GM18873 (cell line): Measurements from ENCODE around the gene DCAF4L1.
A peak's percentile ranks its signal among the peaks of the same experiment; 100 is the strongest.

ENCODE experiments used
- ATAC-seq: cut with Tn5 transposase; IDR thresholded peaks from one replicate; pipeline ENCODE4 v1.9.1; 2021; ENCODE audit warnings: mild to moderate bottlenecking, moderate library complexity, moderate number of reproducible peaks; ENCODE audit not compliant: unreplicated experiment, low FRiP score

DCAF4L1 gene

GRCh38 chr4:41981456-41981855, at the start of gene DCAF4L1:
Gene DCAF4L1 (plus strand): TSS chr4:41981756. CDS start chr4:41981793, 37 bp downstream.
- ATAC-seq, result no peak

GRCh38 chr4:41932988-41933387, 48.6 kb upstream of the DCAF4L1 start:
- ATAC-seq, result no peak

- ATAC-seq, result no peak
These were observed 47.5 kb upstream of the DCAF4L1 start for GRCh38 chr4:41933997-41934503.

GRCh38 chr4:41934514-41934900, 47.0 kb upstream of the DCAF4L1 start:
- ATAC-seq, result no peak

GRCh38 chr4:41934901-41935651, 46.5 kb upstream of the DCAF4L1 start, which contains the start of gene TMEM33:
Gene TMEM33 (plus strand): TSS chr4:41935429. CDS start chr4:41935485, 56 bp downstream.
- peak; percentile 89 for ATAC-seq

- ATAC-seq, result no peak
These were observed 45.9 kb upstream of the DCAF4L1 start for GRCh38 chr4:41935652-41936021.

- no peak for ATAC-seq
These were observed 42.4 kb upstream of the DCAF4L1 start for GRCh38 chr4:41939016-41939626.

GRCh38 chr4:41940834-41941233, 40.7 kb upstream of the DCAF4L1 start:
- no peak for ATAC-seq

GRCh38 chr4:41943506-41943905, 38.0 kb upstream of the DCAF4L1 start:
- ATAC-seq, result no peak

GRCh38 chr4:41944089-41944488, 37.5 kb upstream of the DCAF4L1 start:
- no peak for ATAC-seq

- ATAC-seq, result no peak
These were observed 32.0 kb upstream of the DCAF4L1 start for GRCh38 chr4:41949531-41949930.

GRCh38 chr4:41957634-41958033, 23.9 kb upstream of the DCAF4L1 start:
- ATAC-seq, result no peak

GRCh38 chr4:41963105-41963504, 18.5 kb upstream of the DCAF4L1 start:
- no peak for ATAC-seq

GRCh38 chr4:41964401-41964800, 17.2 kb upstream of the DCAF4L1 start:
- ATAC-seq, result no peak

- no peak for ATAC-seq
These were observed 14.2 kb upstream of the DCAF4L1 start for GRCh38 chr4:41967392-41967791.

- no peak for ATAC-seq
These were observed 11.9 kb upstream of the DCAF4L1 start for GRCh38 chr4:41969671-41970070.

- ATAC-seq, result no peak
These were observed 6.2 kb upstream of the DCAF4L1 start for GRCh38 chr4:41975341-41975740.

- no peak for ATAC-seq
These were observed 4.6 kb upstream of the DCAF4L1 start for GRCh38 chr4:41976775-41977516.

GRCh38 chr4:41977709-41978108, 3.8 kb upstream of the DCAF4L1 start:
- no peak for ATAC-seq

- no peak for ATAC-seq
These were observed 1.2 kb downstream of the DCAF4L1 start for GRCh38 chr4:41982716-41983115.

GRCh38 chr4:41985151-41985550, 3.6 kb downstream of the DCAF4L1 start:
- ATAC-seq, result no peak
